KBM-7 (cell line): Measurements from ENCODE around the gene LRBA.
"Not testable (repeated sequence)": the region's sequence is repeated elsewhere in the genome, so short reads cannot be mapped to it uniquely, and the experiment has no call there.

ENCODE experiments used
- DNase-seq: peaks from one replicate; pipeline ENCODE4 v3.0.0-alpha.2; 2015
- in situ Hi-C: fragments of 300-500 bp; cut with MboI; formaldehyde crosslinking; loops from 2 replicates; pipeline ENCODE4 v1.14.3; 2020; ENCODE audit warnings: low sequenced_read_pairs, low pct_unique_long_range_greater_than_20kb, mixed read lengths

The LRBA gene

DNA sequence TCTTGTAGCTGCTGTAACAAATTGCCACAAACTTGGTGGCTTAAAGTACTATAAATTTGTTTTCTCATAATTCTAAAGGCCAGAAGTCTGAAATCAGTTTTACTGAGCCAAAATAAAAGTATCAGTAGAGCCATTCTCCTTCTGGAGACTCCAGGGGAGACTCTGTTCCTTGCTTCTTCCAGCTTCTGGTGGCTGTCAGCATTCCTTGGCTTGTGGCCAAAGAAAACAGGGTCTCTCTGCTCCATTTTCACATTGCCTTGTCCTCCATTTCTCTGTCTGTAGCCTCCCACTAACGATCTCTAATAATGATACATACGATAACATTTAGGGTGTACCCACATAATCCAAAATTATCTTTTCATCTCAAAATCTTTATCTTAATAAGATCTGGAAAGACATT lies 232.8 kb downstream of the LRBA start:
- DNase-seq: no peak
- in situ Hi-C loops: no loop called here

DNA sequence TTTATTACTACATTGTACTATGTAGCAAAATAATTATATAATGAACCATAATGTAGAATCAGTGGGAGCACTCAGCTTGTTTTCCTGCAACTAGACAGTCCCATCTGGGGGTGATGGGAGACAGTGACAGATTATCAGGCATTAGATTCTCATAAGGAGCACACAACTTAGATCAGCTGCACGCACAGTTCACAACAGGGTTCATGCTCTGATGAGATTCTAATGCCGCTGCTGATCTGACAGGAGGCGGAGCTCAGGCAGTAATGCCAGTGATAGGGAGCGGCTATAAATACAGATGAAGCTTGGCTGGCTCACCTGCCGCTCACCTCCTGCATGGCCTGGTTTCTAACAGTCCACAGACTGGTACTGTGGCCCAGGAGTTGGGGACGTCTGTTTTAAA lies 233.9 kb downstream of the LRBA start:
- DNase-seq: no peak
- in situ Hi-C loops: no loop called here

DNA sequence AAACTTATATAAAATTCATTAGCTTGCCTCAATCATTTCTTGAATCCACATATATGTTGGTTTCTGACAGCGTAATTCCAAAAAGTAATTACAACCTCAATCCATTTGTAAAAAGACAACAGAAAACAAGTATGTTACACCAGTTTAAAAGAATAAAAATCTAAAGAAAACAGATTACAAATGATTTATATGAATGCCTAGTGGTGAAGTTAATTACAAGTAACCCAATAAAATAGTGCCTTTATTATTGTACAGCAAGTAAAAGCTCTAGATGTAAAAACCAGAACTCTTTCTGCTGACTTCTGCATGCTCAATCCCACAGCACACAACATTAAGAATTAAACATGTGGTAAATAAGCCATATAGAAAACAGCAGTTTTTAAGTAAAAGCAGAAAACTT lies 235.4 kb downstream of the LRBA start:
- DNase-seq: no peak
- in situ Hi-C loops: no loop called here

DNA sequence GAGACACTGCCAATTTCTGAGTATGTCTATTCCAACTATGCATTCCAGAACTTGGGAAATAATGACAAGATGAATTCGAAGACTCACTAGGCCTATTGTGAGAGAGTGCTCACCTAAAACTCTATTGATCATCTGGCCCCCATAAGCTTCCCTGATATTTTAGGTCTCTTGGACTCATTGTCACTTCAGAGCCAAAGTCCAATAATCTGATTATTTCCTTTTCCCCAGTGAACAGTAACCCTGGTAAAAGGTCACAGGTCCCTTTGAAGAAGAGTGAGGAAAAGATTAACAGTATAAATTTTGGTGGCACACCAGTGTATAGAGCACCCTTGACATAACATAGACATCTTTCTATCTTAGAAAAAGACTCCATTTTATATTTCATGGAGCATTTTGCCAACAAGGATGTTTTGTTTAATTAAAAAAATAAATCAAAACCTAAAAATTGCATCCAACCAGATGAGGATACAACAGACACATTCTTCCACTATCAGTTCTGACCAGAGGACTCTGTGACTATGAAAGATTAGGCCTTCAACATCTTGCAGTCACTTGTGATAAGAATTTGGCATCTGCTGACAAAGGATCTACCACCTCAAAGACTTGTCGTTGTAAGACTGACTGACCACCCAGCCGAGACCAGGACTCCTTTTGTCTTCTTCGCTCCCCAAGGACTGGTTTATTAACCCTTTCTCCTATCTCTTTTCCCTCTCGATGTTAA lies 241.2 kb downstream of the LRBA start:
- no peak for DNase-seq
- in situ Hi-C loops: no loop called here

DNA sequence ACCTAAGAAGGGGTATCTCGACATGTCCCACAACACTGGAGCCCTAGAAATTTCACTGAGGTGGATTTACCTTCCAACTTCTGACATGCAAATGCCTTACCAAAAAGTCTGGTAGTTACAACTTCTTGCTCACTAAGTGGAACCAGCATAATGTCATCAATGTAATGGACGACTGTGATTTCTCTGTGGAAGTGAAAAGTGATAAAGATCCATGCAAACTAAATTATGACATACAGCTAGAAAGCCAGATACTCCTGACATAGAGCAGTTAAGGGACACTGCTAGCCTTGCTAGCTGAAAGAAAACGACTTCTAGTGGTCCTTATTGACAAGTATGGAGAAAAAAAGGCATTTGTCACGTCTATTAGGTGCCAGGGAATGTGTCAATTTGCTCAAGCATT lies 242.1 kb downstream of the LRBA start:
- in situ Hi-C loops: no loop called here
- DNase-seq: no peak

DNA sequence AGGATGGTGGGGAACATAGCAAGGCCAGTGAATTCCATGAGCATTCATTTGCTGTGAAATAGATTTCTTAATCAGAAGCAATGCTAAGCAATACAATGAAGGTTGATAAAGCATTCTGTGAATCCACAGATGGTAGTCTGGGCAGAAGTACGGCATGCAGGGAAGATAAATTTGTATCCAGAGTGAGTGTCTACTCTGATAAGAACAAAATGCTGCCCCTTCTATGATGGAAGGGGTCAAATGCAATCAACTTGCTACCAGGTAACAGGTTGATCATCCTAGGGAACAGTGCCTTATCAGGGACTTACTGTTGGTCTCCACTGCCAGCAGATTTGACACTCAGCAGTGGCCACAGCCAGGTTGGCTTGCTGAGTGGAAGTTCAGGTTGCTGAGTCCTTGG lies 243.7 kb downstream of the LRBA start:
- in situ Hi-C loops: no loop called here
- no peak for DNase-seq

DNA sequence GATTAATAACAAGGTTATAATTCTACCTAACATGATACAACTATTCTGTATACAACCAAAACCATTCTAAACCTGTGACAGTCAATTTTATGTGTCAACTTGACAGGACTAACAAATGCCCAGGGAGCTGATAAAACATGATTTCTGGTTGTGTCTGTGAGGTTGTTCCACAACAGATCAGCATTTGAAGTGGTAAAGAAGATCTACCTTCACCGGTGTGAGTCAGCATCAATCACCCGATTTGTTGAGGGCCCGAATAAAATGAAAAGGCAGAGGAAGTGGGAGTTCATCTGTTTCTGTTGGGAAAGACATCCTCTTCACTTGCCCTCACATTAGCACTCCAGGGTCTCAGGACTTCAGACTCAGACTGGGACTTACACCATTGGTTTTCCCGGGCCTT lies 245.2 kb downstream of the LRBA start:
- in situ Hi-C loops: no loop called here
- DNase-seq: no peak

DNA sequence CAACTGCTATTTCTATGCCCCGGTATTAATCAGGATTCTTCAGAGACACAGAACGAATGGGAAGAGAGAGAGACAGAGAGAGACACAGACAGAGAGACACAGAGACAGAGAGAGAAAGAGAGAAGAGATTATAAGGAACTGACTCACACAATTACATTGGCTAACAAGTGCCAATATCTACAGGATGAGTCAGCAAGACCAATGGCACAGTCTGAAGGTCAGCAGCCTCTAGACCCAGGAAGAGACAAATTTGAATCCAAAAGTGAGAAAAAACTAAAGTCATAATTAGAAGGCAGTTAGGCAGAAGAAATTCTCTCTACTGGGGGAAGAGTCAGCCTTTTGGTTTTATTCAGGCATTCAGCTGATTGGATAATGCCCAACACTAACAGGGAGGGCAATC lies 245.8 kb downstream of the LRBA start:
- DNase-seq: no peak
- in situ Hi-C loops: no loop called here

DNA sequence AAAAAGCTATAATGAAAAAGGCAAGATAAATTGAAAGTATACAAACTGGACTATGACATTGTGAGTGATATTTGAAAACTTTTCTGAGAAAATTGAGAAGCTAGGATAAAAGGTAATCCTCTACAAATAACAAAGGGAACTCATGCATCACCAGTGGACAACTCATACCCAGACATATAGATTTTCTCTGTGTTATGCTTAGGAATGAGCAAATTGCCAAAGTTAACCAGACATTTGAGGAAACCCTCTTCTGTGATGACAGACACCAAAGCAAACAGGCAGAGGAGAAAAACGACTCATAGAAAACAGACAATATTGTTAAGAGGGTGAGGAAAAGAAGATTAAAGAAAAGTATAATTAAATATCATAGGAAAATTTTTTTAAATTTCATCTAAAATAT lies 246.6 kb downstream of the LRBA start:
- DNase-seq: no peak
- in situ Hi-C loops: no loop called here

DNA sequence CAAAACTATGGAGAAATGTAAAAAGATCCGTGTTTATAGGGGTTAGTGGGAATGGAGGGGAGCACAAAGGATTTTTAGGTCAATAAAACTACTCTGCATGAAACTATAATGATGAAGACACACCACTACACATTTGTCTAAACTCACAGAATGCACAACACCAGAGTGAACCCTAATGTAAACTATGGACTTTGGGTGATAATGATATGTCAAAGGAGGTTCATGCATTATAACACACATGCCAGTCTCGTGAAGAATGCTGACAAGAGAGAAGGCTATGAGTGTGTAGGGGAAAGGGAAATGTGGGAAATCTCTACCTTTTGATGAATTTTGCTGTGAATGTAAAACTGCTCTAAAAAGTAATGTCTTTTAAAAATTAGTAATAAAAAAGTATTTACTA lies 249.9 kb downstream of the LRBA start:
- no peak for DNase-seq
- in situ Hi-C loops: no loop called here

DNA sequence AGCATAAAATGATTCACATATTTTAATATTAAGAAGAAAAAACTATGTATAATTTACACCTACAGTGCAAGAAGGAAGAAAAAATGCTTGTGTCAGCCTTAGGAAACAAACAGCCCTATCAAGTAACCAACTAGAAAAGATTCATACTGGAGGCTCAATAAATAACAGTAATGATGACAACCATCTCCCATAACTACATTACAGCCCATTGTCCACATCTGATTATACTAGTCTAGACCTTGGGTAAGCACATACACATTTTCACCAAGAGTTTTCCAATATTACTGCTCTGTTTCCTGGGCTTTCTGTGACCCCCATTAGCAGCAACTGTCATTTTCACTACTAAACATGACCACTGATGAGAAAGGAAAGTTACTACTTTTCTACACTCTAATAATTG lies 263.4 kb downstream of the LRBA start:
- in situ Hi-C loops: no loop called here
- no peak for DNase-seq

DNA sequence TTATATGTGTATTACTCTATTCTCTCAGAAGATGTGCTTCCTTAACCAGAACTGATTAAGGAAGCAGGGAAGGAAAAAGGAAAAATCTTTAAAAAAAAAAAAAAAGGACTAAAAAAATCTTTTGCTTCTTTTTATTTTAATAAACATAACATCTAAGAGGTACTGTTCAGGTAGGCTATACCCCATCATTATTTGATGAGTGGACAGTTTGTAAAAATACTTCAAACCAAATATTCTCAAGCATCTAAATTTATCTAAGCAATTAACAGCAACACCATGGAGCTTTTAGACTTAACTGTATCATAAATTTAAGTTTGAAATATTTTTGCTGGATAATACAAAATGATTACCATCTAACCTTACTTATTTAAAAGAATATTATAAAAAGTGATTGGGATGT lies 264.3 kb downstream of the LRBA start:
- in situ Hi-C loops: no loop called here

DNA sequence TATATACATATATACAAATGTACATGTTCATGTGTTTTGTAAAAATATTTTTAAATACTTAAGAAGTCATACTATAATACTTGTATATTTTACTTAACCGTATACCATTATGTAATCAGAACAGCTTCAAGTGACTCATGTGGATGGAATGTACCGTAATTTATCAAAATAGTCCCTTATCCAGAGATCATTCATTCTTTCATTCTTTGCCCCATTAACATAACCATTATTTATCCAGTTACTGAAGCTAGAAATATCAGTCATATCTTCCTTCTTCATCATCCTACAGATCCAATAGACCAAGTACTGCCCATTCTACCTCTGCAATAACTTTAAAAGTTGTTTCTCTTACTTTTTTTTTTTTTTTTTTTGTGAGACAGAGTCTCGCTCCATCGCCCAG lies 268.9 kb downstream of the LRBA start:
- no peak for DNase-seq
- in situ Hi-C loops: no loop called here

More for the DNA sequence above, 264.3 kb downstream of the LRBA start:
- no peak for DNase-seq

DNA sequence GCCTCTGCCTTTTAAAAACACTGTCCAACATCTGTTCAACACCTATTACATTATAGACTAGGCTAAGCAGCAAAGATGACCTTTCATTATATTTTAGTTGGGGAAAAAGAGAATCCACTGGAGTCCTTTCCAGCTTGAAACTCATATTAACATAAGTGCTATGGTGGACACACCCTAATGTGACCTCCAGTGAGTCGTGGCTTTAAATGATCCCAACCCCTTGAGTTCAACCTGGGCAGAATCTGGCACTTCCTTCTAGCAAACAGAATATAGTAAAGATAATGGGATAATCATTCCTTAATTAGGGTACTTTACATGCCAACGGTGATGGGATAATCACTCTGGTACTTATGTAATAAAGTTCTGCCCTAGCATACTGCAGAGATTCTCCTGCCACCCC lies 270.5 kb downstream of the LRBA start:
- no peak for DNase-seq
- in situ Hi-C loops: no loop called here

DNA sequence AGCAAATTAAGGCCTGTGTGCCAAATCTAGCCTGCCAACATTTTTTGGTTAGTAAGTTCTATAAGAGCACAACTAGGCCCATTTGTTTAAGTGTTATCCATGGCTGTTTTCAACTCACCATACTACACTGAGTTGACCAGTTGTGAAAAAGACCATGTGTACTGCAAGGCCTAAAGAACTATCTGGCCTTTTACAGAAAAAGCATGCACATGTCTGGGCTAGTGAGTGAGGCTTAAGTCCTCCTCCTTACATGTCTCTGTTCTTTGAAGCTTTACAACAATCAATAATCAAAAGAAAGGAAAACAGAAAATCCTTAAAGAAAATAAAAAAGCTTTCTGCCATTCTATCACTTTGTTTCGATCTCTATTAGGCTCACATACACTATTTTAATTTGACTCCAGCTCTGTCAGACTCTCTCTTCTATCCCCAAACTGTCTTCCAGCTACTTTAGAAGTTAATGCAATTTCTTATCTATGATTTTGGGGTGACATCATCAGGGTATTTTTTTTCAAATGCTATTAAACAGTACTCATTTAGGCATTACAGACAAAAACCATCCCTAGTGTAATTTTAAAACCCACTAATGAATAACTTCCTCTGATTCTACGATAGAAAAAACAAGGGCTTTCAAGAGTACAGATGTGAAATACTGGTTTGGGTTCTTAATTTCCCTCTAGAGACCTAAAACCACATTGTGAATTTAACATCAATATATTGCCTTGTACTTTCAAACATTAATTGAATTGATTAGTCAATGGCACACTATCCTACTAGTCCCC lies 271.3 kb downstream of the LRBA start:
- no peak for DNase-seq
- in situ Hi-C loops: no loop called here

DNA sequence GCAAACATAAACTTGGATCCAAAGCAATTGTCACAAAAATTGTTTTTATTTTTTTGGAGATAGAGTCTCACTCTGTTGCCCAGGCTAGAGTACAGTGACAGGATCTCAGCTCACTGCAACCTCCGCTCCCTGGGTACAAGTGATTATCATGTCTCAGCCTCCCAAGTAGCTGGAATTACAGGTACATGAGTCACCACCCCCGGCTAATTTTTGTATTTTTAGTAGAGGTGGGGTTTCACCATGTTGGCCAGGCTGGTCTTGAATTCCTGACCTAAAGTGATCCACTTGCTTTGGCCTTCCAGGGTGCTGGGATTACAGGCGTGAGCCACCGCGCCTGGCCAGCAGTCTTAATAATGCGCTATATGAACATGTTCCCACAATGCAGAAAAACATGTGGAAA lies 272.2 kb downstream of the LRBA start:
- DNase-seq, in situ Hi-C loops: not testable (repeated sequence)

DNA sequence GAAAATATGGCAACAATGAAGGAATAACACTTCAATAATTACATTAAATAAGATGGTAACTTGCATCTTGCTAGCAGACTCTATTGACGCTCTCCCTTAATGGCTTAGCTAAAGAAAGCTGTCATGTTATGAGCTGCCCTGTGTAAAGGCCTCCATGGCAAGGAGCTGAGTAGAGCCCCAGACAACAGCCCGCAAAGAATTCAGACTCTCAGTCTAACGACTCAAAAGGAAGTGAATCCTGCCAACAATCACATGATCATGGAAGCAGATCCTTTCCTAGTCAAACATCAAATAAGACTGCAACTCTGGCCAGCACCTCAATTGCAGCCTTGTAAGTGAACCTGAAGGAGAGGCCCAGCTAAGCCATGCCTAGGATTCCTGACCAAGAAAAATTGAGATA lies 275.5 kb downstream of the LRBA start:
- DNase-seq: no peak
- in situ Hi-C loops: no loop called here

DNA sequence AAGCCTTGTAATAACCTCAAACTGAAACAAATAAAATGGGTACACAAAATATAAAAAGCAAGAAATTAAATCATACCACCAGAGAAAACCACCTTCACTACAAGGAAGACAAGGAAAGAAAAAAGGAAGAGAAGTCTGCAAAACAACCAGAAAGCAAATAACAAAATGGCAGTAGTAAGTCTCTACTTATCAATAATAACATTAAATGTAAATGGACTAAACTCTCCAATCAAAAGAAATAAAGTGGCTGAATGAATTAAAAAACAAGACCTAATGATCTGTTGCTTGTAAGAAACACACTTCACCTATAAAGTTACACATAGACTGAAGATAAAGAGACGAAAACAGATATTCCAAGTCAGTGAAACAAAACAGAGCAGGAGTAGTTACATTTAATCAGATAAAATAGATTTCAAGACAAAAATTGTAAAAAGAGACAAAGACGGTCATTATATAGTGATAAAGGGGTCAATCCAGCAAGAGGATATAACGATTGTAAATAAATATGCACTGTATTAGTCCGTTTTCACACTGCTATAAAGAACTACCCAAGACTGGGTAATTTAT lies 289.0 kb downstream of the LRBA start:
- DNase-seq: no peak
- in situ Hi-C loops: no loop called here

DNA sequence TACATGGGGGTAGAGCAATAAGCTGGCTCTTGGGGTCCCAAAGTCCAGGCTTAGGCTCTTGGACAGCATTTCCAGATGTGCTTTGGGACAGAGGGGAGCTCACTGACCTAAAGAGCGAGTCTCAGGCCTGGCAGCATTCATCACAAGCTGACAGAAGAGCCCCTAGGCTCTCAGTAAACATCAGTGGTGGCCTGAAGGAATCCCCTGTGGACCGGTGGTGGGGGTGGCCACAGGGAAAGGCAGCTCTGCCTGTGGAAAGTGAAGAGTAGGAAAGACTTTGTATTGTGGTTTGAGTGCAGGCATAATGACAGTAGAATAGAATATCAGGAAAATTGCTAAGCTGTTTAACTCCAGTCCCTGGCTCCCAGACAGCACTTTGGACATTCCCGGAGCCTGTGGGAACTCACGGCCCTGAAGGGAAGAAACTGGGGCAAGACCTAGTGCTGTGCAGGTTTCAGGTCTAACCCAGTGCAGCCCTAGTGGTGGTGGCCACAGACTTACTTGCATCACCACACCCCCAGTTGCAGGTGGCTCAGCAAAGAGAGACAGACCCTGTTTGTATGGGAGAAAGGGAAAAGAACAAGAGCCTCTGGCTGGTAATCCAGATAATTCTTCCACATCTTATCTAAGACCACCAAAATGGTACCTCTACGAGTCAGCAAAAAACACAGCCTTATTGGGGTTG lies 291.2 kb downstream of the LRBA start:
- DNase-seq: no peak
- in situ Hi-C loops: no loop called here

DNA sequence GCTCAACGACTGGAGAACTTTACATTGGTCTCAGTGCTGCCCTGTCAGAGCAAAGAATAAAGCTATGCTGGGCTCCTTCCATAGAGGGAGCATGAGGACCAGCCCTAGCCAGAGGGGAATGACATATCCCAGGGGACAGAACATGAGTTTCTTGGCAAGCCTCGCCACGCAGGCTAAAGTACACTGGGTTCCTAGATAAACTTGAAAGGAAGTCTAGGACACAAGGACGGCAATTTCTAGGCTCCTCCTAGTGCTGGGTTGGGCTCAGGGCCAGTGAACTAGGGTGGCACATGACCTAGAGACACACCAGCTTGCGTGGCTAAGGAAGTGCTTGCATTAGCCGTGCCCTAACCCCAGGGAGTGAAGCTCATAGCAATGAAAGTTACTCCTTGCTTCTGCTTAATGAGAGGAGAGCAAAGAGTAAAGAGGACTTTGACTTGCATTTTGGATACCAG lies 292.1 kb downstream of the LRBA start:
- no peak for DNase-seq
- in situ Hi-C loops: no loop called here
